Retinal pigment epithelial cell (primary cell): ENCODE results near the gene PSORS1C2.

Experiments
- DNase-seq: peaks from one replicate; pipeline ENCODE4 v3.0.0-alpha.2; 2010; ENCODE audit warnings: low read depth
- H3K4me3 ChIP-seq: 2 replicates; pipeline ENCODE4 v1.5.1; 2011; ENCODE audit warnings: mild to moderate bottlenecking, low read length, control low read depth, moderate library complexity
- TF ChIP-seq, protein P1 (sequence below): conservative IDR thresholded peaks from 2 replicates; pipeline ENCODE4 v1.5.1; 2011; ENCODE audit warnings: low read depth, low read length, control low read depth, inconsistent platforms

Gene PSORS1C2

DNA sequence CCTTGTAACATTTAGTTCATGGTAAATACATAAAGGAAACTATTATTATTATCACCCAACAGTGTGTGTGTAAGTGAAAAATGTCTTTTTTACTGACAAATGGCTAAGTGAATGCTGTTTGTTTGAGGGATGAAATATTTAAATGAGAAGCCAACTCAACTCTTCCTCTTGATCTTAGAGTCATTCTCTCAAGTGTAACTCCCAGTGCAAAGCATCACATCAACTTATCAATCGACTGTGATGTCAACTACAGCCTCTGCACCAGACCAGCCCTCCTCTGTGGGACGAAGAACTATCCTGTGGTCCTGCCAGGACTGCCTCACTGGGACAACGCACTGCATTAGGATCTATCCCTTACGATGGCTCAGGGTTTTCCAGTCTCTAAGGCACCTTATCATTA lies 31.8 kb downstream of the PSORS1C2 start:
- H3K4me3 ChIP-seq, result no peak overlapping the region
- TF ChIP-seq, protein P1, sequence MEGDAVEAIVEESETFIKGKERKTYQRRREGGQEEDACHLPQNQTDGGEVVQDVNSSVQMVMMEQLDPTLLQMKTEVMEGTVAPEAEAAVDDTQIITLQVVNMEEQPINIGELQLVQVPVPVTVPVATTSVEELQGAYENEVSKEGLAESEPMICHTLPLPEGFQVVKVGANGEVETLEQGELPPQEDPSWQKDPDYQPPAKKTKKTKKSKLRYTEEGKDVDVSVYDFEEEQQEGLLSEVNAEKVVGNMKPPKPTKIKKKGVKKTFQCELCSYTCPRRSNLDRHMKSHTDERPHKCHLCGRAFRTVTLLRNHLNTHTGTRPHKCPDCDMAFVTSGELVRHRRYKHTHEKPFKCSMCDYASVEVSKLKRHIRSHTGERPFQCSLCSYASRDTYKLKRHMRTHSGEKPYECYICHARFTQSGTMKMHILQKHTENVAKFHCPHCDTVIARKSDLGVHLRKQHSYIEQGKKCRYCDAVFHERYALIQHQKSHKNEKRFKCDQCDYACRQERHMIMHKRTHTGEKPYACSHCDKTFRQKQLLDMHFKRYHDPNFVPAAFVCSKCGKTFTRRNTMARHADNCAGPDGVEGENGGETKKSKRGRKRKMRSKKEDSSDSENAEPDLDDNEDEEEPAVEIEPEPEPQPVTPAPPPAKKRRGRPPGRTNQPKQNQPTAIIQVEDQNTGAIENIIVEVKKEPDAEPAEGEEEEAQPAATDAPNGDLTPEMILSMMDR, result no peak
- DNase-seq, result no peak

DNA sequence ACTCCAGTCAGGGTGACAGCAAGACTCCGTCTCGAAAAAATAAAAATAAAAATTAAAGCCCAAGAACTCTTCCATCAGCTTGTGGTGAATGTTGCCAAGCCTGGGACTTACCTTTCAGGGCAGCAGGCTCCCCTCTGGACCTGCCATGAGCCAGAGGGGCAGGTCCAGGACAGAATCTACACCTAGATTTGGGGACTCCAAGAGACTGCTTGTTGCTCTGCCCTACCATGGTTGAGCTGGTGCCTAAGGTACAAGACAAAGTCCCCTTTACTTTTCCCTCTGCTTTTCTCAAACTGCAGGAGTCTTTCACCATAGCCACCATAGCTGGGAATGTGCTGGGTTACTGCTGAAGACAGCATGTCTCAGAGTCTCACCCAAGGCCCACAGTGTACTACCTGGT lies 35.7 kb downstream of the PSORS1C2 start:
- TF ChIP-seq, protein P1, result no peak
- no peak overlapping the region for H3K4me3 ChIP-seq
- no peak for DNase-seq

DNA sequence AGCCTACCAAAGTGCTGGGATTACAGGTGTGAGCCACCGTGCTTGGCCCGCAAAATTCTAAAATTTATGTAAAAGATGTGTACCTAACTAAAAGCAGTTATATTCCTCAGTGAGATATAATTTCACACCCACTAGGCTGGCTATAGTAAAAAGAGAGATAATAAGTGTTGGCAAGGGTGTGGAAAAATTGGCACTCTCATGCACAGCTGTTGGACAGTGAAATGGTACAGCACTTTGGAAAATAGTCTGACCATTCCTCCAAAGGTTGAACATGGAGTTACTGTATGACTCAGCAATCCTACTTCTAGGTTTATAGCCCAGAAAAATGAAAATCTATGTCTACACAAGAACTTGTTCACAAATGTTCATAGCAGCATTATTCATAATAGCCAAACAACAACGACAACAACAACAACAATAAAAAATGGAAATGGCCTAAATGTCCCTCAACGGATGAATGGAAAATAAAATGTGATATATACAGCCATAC lies 40.4 kb downstream of the PSORS1C2 start:
- no peak overlapping the region for H3K4me3 ChIP-seq
- DNase-seq, result no peak
- TF ChIP-seq, protein P1, result no peak

DNA sequence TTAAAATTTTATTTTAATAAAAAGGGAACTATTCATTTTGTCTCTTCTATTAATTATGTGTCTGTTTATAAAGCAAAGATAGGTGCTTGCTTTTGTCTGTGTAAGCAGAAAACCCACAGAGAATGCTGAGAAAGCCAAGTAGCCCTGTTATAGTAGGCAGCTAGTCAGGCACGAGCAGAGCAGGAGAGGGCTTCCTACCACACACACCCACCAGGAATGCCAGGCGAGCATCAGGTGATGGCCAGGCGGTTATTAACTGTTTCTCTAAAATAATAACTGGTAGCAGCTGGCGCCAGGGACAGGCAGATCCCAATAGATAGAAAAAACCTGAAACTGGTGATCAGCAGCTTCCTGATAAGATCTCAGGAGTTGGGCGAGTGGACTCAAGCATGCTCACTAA lies 42.2 kb downstream of the PSORS1C2 start:
- H3K4me3 ChIP-seq, result no peak overlapping the region
- TF ChIP-seq, protein P1, result no peak
- DNase-seq, result peak; percentile 52

DNA sequence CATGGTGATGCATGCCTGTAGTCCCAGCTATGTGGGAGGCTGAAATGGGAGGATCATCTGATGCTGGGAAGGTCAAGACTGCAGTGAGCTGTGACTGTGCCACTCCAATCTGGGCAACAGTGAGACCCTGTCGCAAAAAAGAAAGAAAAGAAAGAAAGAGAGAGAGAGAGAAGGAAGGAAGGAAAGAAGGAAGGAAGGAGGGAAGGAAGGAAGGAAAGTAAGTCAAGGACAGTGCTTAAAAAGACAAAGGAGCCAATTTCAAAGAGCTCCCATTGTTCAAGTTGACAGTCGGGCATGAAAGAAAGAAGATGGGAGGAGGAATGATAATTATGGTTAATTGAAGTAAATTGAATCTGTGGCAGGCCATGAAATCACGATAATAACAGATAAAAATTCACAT lies 42.7 kb downstream of the PSORS1C2 start:
- TF ChIP-seq, protein P1, result no peak
- no peak overlapping the region for H3K4me3 ChIP-seq
- DNase-seq, result no peak

DNA sequence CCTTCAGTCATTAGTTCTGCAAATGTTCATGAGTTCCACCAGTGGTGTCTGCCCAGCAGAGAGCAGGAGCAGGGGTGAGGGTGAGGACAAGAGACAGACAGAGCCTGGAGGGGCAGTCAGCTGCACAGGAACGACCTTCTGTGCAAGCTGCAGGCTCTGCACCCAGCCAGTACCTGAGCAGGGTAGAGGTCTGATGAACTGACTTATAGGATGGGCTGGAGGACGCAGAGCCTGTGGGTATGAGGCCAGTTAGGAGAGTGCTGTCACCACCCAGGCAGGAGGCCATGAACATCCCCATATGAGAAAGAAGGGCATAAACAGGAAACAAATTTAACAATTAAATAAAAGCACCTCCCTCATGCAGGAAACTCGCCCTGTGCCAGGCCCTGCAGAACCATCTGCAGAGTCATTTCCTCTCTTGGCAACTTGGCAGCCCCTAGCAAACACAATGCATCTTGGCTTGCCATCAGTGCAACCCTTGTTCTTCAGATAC lies 44.4 kb downstream of the PSORS1C2 start:
- DNase-seq, result no peak
- TF ChIP-seq, protein P1, result no peak

DNA sequence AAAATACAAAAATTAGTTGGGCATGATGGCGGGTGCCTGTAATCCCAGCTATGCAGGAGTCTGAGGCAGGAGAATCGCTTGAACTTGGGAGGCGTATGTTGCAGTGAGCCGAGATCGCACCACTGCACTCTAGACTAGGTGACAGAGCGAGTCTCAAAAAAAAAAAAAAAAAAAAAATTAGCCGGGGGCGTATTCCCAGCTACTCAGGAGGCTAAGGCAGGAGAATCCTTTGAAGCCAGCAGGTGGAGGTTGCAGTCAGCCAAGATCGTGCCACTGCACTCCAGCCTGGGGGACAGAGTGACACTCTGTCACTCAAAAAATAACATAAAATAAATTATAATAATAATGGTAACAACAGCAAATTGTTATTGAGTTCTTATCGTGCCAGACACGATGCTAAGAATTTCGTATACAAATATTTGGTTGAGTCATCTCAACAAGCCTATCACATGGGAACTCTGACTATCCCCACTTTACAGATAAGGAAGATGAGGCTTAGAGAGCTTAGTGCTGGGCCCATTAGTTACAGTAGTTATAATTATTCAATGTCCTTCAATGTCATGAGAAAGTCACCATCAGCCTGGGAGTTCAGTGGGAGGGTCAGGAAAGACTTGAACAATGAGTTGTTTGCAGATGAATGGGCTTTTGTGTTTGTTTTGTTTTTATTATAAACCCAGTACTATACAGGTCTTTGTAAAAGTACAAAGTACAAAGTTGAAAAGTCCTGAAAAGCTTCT lies 45.9 kb downstream of the PSORS1C2 start:
- no peak overlapping the region for H3K4me3 ChIP-seq
- no peak for DNase-seq
- TF ChIP-seq, protein P1, result no peak

More for the DNA sequence above, 44.4 kb downstream of the PSORS1C2 start:
- no peak overlapping the region for H3K4me3 ChIP-seq
